Astrocyte (in vitro differentiated cells and primary cell): ENCODE results near the gene SCAI. TPM values are rescaled to one million over a fixed set of nuclear protein-coding genes. Genes with fewer than 3 reads are reported as not detected.

ENCODE experiments used
- DNase-seq: peaks from one replicate; pipeline ENCODE4 v3.0.0-alpha.2; 2010; ENCODE audit warnings: low read depth
- FAIRE-seq: peaks from 2 replicates; lab custom pipeline; 2011; peaks lifted over from hg19 to GRCh38; lab: Jason Lieb, UNC
- H2AFZ ChIP-seq: 2 replicates; pipeline ENCODE4 v1.6.0; 2012; ENCODE audit warnings: low read depth, low read length, inconsistent platforms
- H3K27ac ChIP-seq: 2 replicates; pipeline ENCODE4 v1.5.1; 2011; ENCODE audit warnings: low read depth, low read length, inconsistent platforms
- H3K27me3 ChIP-seq: 2 replicates; pipeline ENCODE4 v1.6.0; 2011; ENCODE audit warnings: low read length, inconsistent platforms; ENCODE audit not compliant: insufficient read depth
- H3K36me3 ChIP-seq: 2 replicates; pipeline ENCODE4 v1.5.1; 2011; ENCODE audit warnings: low read length, inconsistent platforms; ENCODE audit not compliant: insufficient read depth
- H3K4me1 ChIP-seq: 2 replicates; pipeline ENCODE4 v1.5.1; 2011; ENCODE audit warnings: low read length, inconsistent platforms; ENCODE audit not compliant: insufficient read depth
- H3K4me2 ChIP-seq: 2 replicates; pipeline ENCODE4 v1.6.0; 2012; ENCODE audit warnings: low read length, inconsistent platforms
- H3K4me3 ChIP-seq: 2 replicates; pipeline ENCODE4 v1.5.1; 2011; ENCODE audit warnings: low read depth, mild to moderate bottlenecking, low read length, inconsistent platforms; ENCODE audit not compliant: insufficient read depth
- H3K79me2 ChIP-seq: 2 replicates; pipeline ENCODE4 v1.6.0; 2012; ENCODE audit warnings: mild to moderate bottlenecking, low read length, inconsistent platforms; ENCODE audit not compliant: insufficient read depth
- H3K9ac ChIP-seq: 2 replicates; pipeline ENCODE4 v1.6.0; 2012; ENCODE audit warnings: mild to moderate bottlenecking, low read length, inconsistent platforms
- H3K9me3 ChIP-seq: 2 replicates; pipeline ENCODE4 v1.5.1; 2012; ENCODE audit warnings: low read depth, mild to moderate bottlenecking, low read length, inconsistent platforms; ENCODE audit not compliant: insufficient read depth
- H4K20me1 ChIP-seq: 2 replicates; pipeline ENCODE4 v1.6.0; 2012; ENCODE audit warnings: low read length, inconsistent platforms; ENCODE audit not compliant: insufficient read depth
- H3K27ac Mint-ChIP-seq: one replicate; pipeline ENCODE4 v1.8.0; 2021; ENCODE audit warnings: mild to moderate bottlenecking, mixed read lengths; ENCODE audit not compliant: unreplicated experiment
- H3K27me3 Mint-ChIP-seq: one replicate; pipeline ENCODE4 v1.8.0; 2021; ENCODE audit warnings: low read depth, mixed read lengths; ENCODE audit not compliant: unreplicated experiment
- H3K36me3 Mint-ChIP-seq: one replicate; pipeline ENCODE4 v1.8.0; 2021; ENCODE audit warnings: low read depth, mixed read lengths; ENCODE audit not compliant: unreplicated experiment
- H3K4me1 Mint-ChIP-seq: one replicate; pipeline ENCODE4 v1.8.0; 2021; ENCODE audit warnings: low read depth, mixed read lengths; ENCODE audit not compliant: unreplicated experiment
- H3K4me3 Mint-ChIP-seq: one replicate; pipeline ENCODE4 v1.8.0; 2021; ENCODE audit warnings: mild to moderate bottlenecking, moderate library complexity, mixed read lengths; ENCODE audit not compliant: unreplicated experiment
- H3K9me3 Mint-ChIP-seq: one replicate; pipeline ENCODE4 v1.8.0; 2021; ENCODE audit warnings: mild to moderate bottlenecking, mixed read lengths; ENCODE audit not compliant: unreplicated experiment
- EZH2 ChIP-seq: IDR thresholded peaks from 2 replicates; pipeline ENCODE4 v1.6.1; 2012; ENCODE audit warnings: mild to moderate bottlenecking, low read length, inconsistent platforms; ENCODE audit not compliant: insufficient read depth
- total RNA-seq: library from RNA; stranded (reverse); gene quantifications from 2 replicates; pipeline ENCODE4 v1.2.1, GENCODE V29; 2021
- TF ChIP-seq, protein P1 (sequence below): IDR thresholded peaks from 2 replicates; pipeline ENCODE4 v1.5.1; 2011; ENCODE audit warnings: low read depth, mild to moderate bottlenecking, inconsistent platforms, low read length, moderate library complexity; ENCODE audit not compliant: insufficient read depth

The SCAI gene
- total RNA-seq, 1 donor from 2014 or later = 6.8 TPM

DNA sequence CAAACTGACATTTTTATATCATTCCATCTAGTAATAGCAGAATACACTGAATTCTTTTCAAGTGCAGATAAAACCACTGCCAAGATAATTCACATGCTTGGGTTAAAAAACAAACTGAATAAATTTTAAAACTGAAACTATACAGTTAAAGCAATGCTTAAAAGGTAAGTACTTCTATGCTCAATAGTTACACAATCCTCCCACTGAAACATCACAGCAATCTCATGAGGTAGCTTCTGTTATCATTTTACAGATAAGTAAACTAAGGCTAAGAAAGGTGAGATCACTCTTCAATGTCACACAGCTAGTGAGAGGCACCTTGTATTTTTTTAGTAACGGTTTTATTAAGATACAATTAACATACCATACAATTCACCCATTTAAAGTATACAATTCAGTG lies 189.1 kb downstream of the SCAI start:
- H3K27ac Mint-ChIP-seq = no peak overlapping the region

GRCh38 chr9:124950050-124950718 lies 193.1 kb downstream of the SCAI start:
- Mint-ChIP-seq H3K27ac (no peak overlapping the region), H3K4me3 (no peak overlapping the region), H3K4me1 (no peaks in the 10 kb centered on the region), H3K36me3 (no peaks in the 10 kb centered on the region), H3K27me3 (no peaks in the 10 kb centered on the region), H3K9me3 (no peaks in the 10 kb centered on the region)
- Histone ChIP-seq H3K27me3 (no peaks in the 10 kb centered on the region), H3K4me1 (no peaks in the 10 kb centered on the region), H3K9ac (no peak overlapping the region), H2AFZ (no peak overlapping the region), H3K79me2 (no peaks in the 10 kb centered on the region), H3K4me3 (no peak overlapping the region), H3K27ac (no peak overlapping the region), H4K20me1 (no peaks in the 10 kb centered on the region), H3K4me2 (no peak overlapping the region), H3K36me3 (no peaks in the 10 kb centered on the region), H3K9me3 (no peaks in the 10 kb centered on the region)
- no peak for FAIRE-seq
- no peak for DNase-seq
- TF ChIP-seq, protein P1, sequence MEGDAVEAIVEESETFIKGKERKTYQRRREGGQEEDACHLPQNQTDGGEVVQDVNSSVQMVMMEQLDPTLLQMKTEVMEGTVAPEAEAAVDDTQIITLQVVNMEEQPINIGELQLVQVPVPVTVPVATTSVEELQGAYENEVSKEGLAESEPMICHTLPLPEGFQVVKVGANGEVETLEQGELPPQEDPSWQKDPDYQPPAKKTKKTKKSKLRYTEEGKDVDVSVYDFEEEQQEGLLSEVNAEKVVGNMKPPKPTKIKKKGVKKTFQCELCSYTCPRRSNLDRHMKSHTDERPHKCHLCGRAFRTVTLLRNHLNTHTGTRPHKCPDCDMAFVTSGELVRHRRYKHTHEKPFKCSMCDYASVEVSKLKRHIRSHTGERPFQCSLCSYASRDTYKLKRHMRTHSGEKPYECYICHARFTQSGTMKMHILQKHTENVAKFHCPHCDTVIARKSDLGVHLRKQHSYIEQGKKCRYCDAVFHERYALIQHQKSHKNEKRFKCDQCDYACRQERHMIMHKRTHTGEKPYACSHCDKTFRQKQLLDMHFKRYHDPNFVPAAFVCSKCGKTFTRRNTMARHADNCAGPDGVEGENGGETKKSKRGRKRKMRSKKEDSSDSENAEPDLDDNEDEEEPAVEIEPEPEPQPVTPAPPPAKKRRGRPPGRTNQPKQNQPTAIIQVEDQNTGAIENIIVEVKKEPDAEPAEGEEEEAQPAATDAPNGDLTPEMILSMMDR = no peak
- TF ChIP-seq EZH2 = no peak

More for the DNA sequence above, 189.1 kb downstream of the SCAI start:
- Histone ChIP-seq H3K4me1 (no peaks in the 10 kb centered on the region), H3K4me3 (no peak overlapping the region), H4K20me1 (no peaks in the 10 kb centered on the region), H3K9ac (no peak overlapping the region), H3K27ac (no peak overlapping the region), H3K27me3 (no peaks in the 10 kb centered on the region), H3K79me2 (no peaks in the 10 kb centered on the region), H3K4me2 (no peak overlapping the region), H3K36me3 (no peaks in the 10 kb centered on the region), H3K9me3 (no peaks in the 10 kb centered on the region), H2AFZ (no peak overlapping the region)
- FAIRE-seq = no peak
- Mint-ChIP-seq H3K27me3 (no peaks in the 10 kb centered on the region), H3K9me3 (no peaks in the 10 kb centered on the region), H3K4me3 (no peak overlapping the region), H3K36me3 (no peaks in the 10 kb centered on the region), H3K4me1 (no peaks in the 10 kb centered on the region)
- no peak for DNase-seq
- no peak for TF ChIP-seq EZH2
- TF ChIP-seq, protein P1 = no peak

- no peaks in the 10 kb centered on the region for H3K4me1 ChIP-seq
- no peaks in the 10 kb centered on the region for H3K27me3 ChIP-seq
- no peak overlapping the region for H3K27ac Mint-ChIP-seq
- H3K36me3 Mint-ChIP-seq = no peaks in the 10 kb centered on the region
- no peak overlapping the region for H2AFZ ChIP-seq
- FAIRE-seq (no peak), DNase-seq (no peak)
- no peak overlapping the region for H3K27ac ChIP-seq
- no peaks in the 10 kb centered on the region for H3K27me3 Mint-ChIP-seq
- H3K9ac ChIP-seq = no peak overlapping the region
- no peak overlapping the region for H3K4me3 Mint-ChIP-seq
- TF ChIP-seq, protein P1 = no peak
- TF ChIP-seq EZH2 = no peak
- no peaks in the 10 kb centered on the region for H3K79me2 ChIP-seq
- no peak overlapping the region for H3K4me3 ChIP-seq
- H3K9me3 ChIP-seq = no peaks in the 10 kb centered on the region
- H3K4me1 Mint-ChIP-seq = no peaks in the 10 kb centered on the region
- no peaks in the 10 kb centered on the region for H3K36me3 ChIP-seq
- no peaks in the 10 kb centered on the region for H3K9me3 Mint-ChIP-seq
- H3K4me2 ChIP-seq = no peak overlapping the region
- H4K20me1 ChIP-seq = no peaks in the 10 kb centered on the region
Measured at GRCh38 chr9:124949387-124949786, 193.9 kb downstream of the SCAI start.
